CD4-positive, alpha-beta T cell treated with Interleukin-17A for 1 hour (primary cell): Measurements from ENCODE around the gene ZNF816.
A peak's percentile ranks its signal among the peaks of the same experiment; 100 is the strongest.
"Not testable (repeated sequence)": the region's sequence is repeated elsewhere in the genome, so short reads cannot be mapped to it uniquely, and the experiment has no call there.

ENCODE experiments used
- DNase-seq: peaks from one replicate; pipeline ENCODE4 v3.0.0-alpha.2; 2020

The ZNF816 gene

GRCh38 chr19:52962394-52963246 lies at the start of gene ZNF816:
Gene ZNF816 (minus strand): TSS chr19:52962881. CDS start chr19:52956089, 6,792 bp downstream.
- DNase-seq = peak; percentile 98

DNA sequence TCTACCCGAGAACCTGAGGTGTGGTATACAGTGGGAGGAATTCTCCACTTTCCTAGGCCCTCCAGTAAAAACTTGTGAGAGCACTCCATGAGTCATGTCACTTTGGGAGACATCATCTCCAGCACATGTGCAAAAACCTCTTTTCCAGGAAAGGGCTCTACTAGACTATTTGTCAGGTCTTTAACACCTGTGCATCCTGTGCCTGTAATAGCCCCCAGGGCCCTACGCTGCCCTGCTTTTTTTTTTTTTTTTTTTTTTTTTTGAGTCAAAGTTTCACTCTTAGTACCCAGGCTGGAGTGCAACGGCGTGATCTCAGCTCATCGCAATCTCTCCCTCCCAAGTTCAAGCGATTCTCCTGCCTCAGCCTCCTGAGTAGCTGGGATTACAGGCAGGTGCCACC lies 49.3 kb upstream of the ZNF816 start:
- no peak for DNase-seq

DNA sequence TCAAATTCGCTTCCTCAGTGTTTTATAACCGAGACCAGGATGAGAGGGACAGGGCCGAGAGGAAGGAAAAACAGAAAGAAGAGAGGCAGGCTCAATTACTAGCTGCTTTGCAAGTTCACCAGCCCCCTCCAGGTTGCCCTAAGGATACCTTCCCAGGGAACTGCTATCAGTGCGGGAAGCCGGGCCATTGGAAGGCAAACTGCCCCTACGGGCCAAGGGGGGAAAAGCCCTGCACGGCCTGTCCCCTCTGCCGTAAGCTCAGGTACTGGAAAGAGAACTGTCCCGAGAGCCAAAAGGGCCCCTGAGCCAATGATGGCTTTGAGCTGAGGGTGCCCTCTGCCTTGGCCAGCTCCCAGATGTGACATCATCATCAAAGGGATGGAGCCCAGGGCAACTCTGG lies 47.8 kb upstream of the ZNF816 start:
- no peak for DNase-seq

DNA sequence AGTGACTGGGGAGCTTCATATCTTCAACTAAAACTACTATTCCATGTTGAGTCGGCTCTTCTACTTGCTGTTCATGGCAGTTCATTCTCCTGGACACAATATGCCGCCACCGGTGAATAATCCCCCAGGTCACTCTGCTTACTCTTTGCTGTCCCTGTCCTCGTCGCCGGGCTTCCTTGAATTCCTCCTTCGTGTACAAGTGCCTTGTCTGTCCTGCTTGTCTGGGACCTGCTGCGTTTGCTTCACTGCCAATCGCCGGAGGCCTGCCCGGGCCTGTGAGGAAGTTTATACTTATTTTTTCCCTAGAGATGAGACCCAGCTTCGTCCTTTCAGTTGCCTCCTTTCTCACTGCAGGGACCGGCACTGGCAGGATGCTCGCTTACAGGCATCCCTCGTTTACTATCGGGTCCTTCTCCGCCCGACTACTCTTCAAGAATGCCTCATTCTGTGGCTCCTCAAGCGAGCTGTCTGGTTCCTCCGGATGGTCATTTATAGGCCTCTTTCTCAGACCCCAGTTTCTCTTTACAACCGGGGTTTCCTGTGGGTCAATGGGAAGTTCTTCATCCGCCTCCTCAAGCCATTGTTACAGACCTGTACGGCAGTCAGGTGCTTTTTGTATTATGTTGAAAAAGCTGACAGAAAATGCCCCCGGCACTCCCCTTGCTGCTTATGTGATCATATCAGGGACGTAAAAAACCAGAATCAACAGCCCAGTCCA lies 45.5 kb upstream of the ZNF816 start:
- DNase-seq = no peak

GRCh38 chr19:53007606-53008005 lies 44.9 kb upstream of the ZNF816 start:
- no peak for DNase-seq

DNA sequence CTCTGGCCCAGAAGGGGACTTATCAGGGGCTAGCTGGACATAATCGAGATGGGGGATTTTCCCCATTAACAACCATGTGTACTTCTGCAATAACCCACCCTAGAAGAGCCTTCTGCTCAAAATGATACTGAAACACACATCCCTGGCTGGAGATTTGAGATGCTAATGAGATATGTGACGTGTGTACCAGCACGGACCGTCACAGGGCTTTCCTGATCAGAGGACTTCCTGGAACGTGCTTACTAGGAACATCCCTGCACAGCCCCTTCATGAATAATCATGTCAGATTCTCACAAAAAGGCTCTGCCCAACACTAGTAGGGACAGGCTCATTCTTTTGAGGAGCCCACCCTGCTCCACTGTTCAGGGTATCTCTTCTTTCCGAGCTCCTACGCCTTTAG lies 44.5 kb upstream of the ZNF816 start:
- no peak for DNase-seq

GRCh38 chr19:53004242-53004641 lies 41.6 kb upstream of the ZNF816 start:
- no peak for DNase-seq

GRCh38 chr19:53002479-53002878 lies 39.8 kb upstream of the ZNF816 start:
- DNase-seq = no peak

GRCh38 chr19:52997975-52998374 lies 35.3 kb upstream of the ZNF816 start:
- DNase-seq = no peak

- DNase-seq = no peak
Observed at GRCh38 chr19:52995711-52996110, 33.0 kb upstream of the ZNF816 start.

- peak; percentile 88 for DNase-seq
Observed at GRCh38 chr19:52993342-52994178, 30.9 kb upstream of the ZNF816 start.

- DNase-seq = no peak
Observed at GRCh38 chr19:52992109-52993004, 29.7 kb upstream of the ZNF816 start.

- DNase-seq = no peak
Observed at GRCh38 chr19:52991484-52991883, 28.8 kb upstream of the ZNF816 start.

DNA sequence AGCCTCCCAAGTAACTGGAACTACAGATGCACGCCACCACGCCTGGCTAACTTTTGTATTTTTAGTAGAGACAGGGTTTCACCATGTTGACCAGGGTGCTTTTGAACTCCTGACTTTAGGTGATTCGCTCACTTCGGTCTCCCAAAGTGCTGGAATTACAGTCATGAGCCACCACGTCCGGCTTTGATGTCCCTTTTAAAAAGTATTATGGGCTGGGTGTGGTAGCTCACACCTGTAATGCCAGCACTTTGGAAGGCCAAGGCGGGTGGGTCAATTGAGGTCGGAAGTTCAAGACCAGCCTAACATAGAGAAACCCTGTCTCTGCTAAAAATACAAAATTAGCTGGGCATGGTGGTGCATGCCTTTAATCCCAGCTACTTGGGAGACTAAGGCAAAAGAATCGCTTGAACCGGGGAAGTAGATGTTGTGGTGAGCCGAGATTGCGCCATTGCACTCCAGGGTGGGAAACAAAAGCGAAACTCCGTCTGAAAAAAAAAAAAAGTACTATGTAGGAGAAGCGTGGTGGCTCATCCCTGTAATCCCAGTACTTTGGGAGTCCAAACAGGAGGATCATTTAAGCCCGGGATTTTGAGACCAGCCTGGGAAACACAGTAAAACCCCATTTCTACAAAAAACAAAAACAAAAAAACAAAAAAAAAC lies 28.2 kb upstream of the ZNF816 start:
- no peak for DNase-seq

GRCh38 chr19:52988506-52988905 lies 25.8 kb upstream of the ZNF816 start:
- DNase-seq = no peak

GRCh38 chr19:52987221-52987620 lies 24.5 kb upstream of the ZNF816 start:
- DNase-seq = no peak

DNA sequence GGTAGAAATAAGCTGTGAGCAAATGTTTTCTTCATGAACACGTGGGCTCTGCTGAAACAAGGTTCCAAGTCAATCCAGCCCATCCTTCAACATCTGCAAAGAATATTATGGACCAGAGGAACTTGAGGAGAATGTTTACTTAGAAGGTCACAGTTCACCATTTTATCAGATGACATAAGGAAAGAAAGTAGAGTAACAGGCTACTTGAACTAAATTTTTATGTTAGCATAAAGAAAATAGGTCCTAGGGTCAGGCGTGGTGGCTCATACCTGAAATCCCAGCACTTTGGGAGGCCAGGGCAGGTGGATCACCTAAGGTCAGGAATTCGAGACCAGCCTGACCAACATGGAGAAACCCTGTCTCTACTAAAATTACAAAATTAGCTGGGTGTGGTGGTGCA lies 20.5 kb upstream of the ZNF816 start:
- not testable (repeated sequence) for DNase-seq

GRCh38 chr19:52981329-52981728 lies 18.6 kb upstream of the ZNF816 start:
- no peak for DNase-seq

DNA sequence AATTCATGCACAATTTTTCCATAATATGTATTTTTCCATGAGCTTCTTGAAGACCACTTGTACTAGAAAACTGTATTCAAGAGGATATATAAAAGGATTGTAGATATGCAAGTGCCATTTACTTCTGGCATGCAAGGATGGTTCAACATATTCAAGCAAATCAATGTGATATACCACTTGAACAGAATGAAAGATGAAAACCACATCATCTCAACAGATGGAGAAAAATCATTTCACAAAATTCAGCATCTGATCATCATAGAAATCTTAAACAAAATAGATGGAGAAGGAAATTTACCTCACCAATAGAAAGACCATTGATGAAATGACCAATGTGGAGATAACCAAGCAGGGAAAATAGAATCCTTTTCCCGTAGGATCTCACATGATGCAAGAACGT lies 5.1 kb upstream of the ZNF816 start:
- DNase-seq = no peak

GRCh38 chr19:52963247-52963618 lies 552 bp upstream of the ZNF816 start:
- no peak for DNase-seq

GRCh38 chr19:52961981-52962380 lies 700 bp downstream of the ZNF816 start:
- no peak for DNase-seq
